IPS-20b (cell line): Measurements from ENCODE around the gene HIGD1A.

Source experiments
- H3K27ac ChIP-seq: one replicate; pipeline ENCODE4 v1.5.1; 2013; ENCODE audit warnings: low read length
- H3K27me3 ChIP-seq: 2 replicates; pipeline ENCODE4 v1.6.1; 2013; ENCODE audit warnings: mild to moderate bottlenecking, low read length, inconsistent platforms; ENCODE audit not compliant: insufficient read depth
- H3K36me3 ChIP-seq: 2 replicates; pipeline ENCODE4 v1.6.1; 2013; ENCODE audit warnings: low read depth, mild to moderate bottlenecking, inconsistent platforms, low read length, moderate library complexity; ENCODE audit not compliant: insufficient read depth
- H3K4me1 ChIP-seq: 2 replicates; pipeline ENCODE4 v1.6.1; 2013; ENCODE audit warnings: mild to moderate bottlenecking, control low read depth, inconsistent platforms, low read length, moderate library complexity; ENCODE audit not compliant: insufficient read depth
- H3K4me3 ChIP-seq: 2 replicates; pipeline ENCODE4 v1.5.1; 2013; ENCODE audit warnings: mild to moderate bottlenecking, low read length, inconsistent platforms
- H3K9ac ChIP-seq: 2 replicates; pipeline ENCODE4 v1.6.1; 2013; ENCODE audit warnings: low read depth, mild to moderate bottlenecking, inconsistent platforms, low read length, moderate library complexity
- H3K9me3 ChIP-seq: 2 replicates; pipeline ENCODE4 v1.6.1; 2013; ENCODE audit warnings: mild to moderate bottlenecking, low read depth, low read length, inconsistent platforms; ENCODE audit not compliant: insufficient read depth

HIGD1A gene

GRCh38 chr3:42764115-42764514 lies 40.2 kb downstream of the HIGD1A start:
- Histone ChIP-seq H3K9ac (no peak overlapping the region), H3K9me3 (no peaks in the 10 kb centered on the region), H3K27ac (no peak overlapping the region), H3K36me3 (no peaks in the 10 kb centered on the region), H3K4me3 (no peak overlapping the region), H3K4me1 (peaks cover 8% of the 10 kb centered on the region; the same call in 1 of the 2 replicates), H3K27me3 (peaks cover 6% of the 10 kb centered on the region; the same call in 1 of the 2 replicates)

- Histone ChIP-seq H3K4me1 (peaks cover 8% of the 10 kb centered on the region; the same call in 1 of the 2 replicates), H3K9ac (no peak overlapping the region), H3K27me3 (peaks cover 6% of the 10 kb centered on the region; the same call in 1 of the 2 replicates), H3K27ac (no peak overlapping the region), H3K4me3 (no peak overlapping the region), H3K9me3 (no peaks in the 10 kb centered on the region), H3K36me3 (no peaks in the 10 kb centered on the region)
Observed at GRCh38 chr3:42763021-42763420, 41.3 kb downstream of the HIGD1A start.

- Histone ChIP-seq H3K4me3 (no peak overlapping the region), H3K9ac (no peak overlapping the region), H3K36me3 (no peaks in the 10 kb centered on the region), H3K27ac (no peak overlapping the region), H3K9me3 (no peaks in the 10 kb centered on the region), H3K4me1 (peaks cover 8% of the 10 kb centered on the region; the same call in 1 of the 2 replicates), H3K27me3 (peaks cover 6% of the 10 kb centered on the region; the same call in 1 of the 2 replicates)
Observed at GRCh38 chr3:42762046-42762724, 42.1 kb downstream of the HIGD1A start.

GRCh38 chr3:42758126-42758525 lies 46.2 kb downstream of the HIGD1A start:
- Histone ChIP-seq H3K9me3 (no peaks in the 10 kb centered on the region), H3K36me3 (no peaks in the 10 kb centered on the region), H3K27me3 (no peaks in the 10 kb centered on the region; the same call in 1 of the 2 replicates), H3K9ac (no peak overlapping the region), H3K27ac (no peak overlapping the region), H3K4me1 (no peaks in the 10 kb centered on the region), H3K4me3 (no peak overlapping the region)

GRCh38 chr3:42756681-42757213 lies 47.5 kb downstream of the HIGD1A start:
- H3K4me1 ChIP-seq: no peaks in the 10 kb centered on the region

GRCh38 chr3:42755681-42756578 lies 48.4 kb downstream of the HIGD1A start:
- Histone ChIP-seq H3K9ac (no peak overlapping the region), H3K4me3 (no peak overlapping the region), H3K27ac (no peak overlapping the region), H3K9me3 (no peaks in the 10 kb centered on the region), H3K36me3 (no peaks in the 10 kb centered on the region), H3K27me3 (no peaks in the 10 kb centered on the region; the same call in 1 of the 2 replicates), H3K4me1 (no peaks in the 10 kb centered on the region)

More at GRCh38 chr3:42756681-42757213, 47.5 kb downstream of the HIGD1A start:
- Histone ChIP-seq H3K36me3 (no peaks in the 10 kb centered on the region), H3K27me3 (no peaks in the 10 kb centered on the region; the same call in 1 of the 2 replicates), H3K9ac (no peak overlapping the region), H3K4me3 (no peak overlapping the region), H3K27ac (no peak overlapping the region), H3K9me3 (no peaks in the 10 kb centered on the region)

GRCh38 chr3:42753757-42754156 lies 50.5 kb downstream of the HIGD1A start:
- Histone ChIP-seq H3K27ac (no peak overlapping the region), H3K9me3 (no peaks in the 10 kb centered on the region), H3K9ac (no peak overlapping the region), H3K4me3 (no peak overlapping the region), H3K27me3 (no peaks in the 10 kb centered on the region; the same call in 1 of the 2 replicates), H3K36me3 (no peaks in the 10 kb centered on the region), H3K4me1 (no peaks in the 10 kb centered on the region)

- H3K27ac ChIP-seq: no peak overlapping the region
- H3K4me1 ChIP-seq: no peaks in the 10 kb centered on the region
- no peak overlapping the region for H3K4me3 ChIP-seq
- no peaks in the 10 kb centered on the region for H3K9me3 ChIP-seq
- no peaks in the 10 kb centered on the region for H3K27me3 ChIP-seq
- H3K9ac ChIP-seq: no peak overlapping the region
- no peaks in the 10 kb centered on the region for H3K36me3 ChIP-seq
Observed at GRCh38 chr3:42752961-42753360, 51.3 kb downstream of the HIGD1A start.

- H3K9me3 ChIP-seq: no peaks in the 10 kb centered on the region
- no peaks in the 10 kb centered on the region for H3K36me3 ChIP-seq
- no peak overlapping the region for H3K27ac ChIP-seq
- no peaks in the 10 kb centered on the region for H3K27me3 ChIP-seq
- no peaks in the 10 kb centered on the region for H3K4me1 ChIP-seq
- no peak overlapping the region for H3K9ac ChIP-seq
- no peak overlapping the region for H3K4me3 ChIP-seq
Observed at GRCh38 chr3:42752441-42752840, 51.8 kb downstream of the HIGD1A start.

GRCh38 chr3:42751609-42752008 lies 52.7 kb downstream of the HIGD1A start:
- Histone ChIP-seq H3K4me1 (no peaks in the 10 kb centered on the region), H3K4me3 (no peak overlapping the region), H3K36me3 (no peaks in the 10 kb centered on the region), H3K27me3 (no peaks in the 10 kb centered on the region), H3K9me3 (no peaks in the 10 kb centered on the region), H3K9ac (no peak overlapping the region), H3K27ac (no peak overlapping the region)

- Histone ChIP-seq H3K4me3 (no peak overlapping the region), H3K27me3 (no peaks in the 10 kb centered on the region), H3K9ac (no peak overlapping the region), H3K9me3 (no peaks in the 10 kb centered on the region), H3K4me1 (no peaks in the 10 kb centered on the region; the same call in 1 of the 2 replicates), H3K36me3 (no peaks in the 10 kb centered on the region), H3K27ac (no peak overlapping the region)
Observed at GRCh38 chr3:42750834-42751233, 53.5 kb downstream of the HIGD1A start.
